Right renal pelvis (tissue), 4 donors: ENCODE results near the gene ZNF600. TPM values are rescaled to one million over a fixed set of nuclear protein-coding genes. Genes with fewer than 3 reads are reported as not detected.
"Not testable (repeated sequence)": the region's sequence is repeated elsewhere in the genome, so short reads cannot be mapped to it uniquely, and the experiment has no call there.

ENCODE experiments used
- DNase-seq, 4 donors: peaks; one replicate each; pipeline ENCODE4 v3.0.0-alpha.2; 2013; ENCODE audit warnings: low read depth in 4 of 4, low spot score in 3 of 4, missing footprints in 1 of 4
- polyA plus RNA-seq, 4 donors: library from polyadenylated mRNA; unstranded; fragments of 120-200 nt; gene quantifications; one replicate each; pipeline ENCODE4 v1.2.1, GENCODE V29; 2013; ENCODE audit not compliant: insufficient read length in 4 of 4

Gene ZNF600
- 1 to 10 TPM; 6.2 to 8.8 (median 8.0) TPM for polyA plus RNA-seq

GRCh38 chr19:52786464-52787354 is at the start of gene ZNF600:
Gene ZNF600, minus strand, starts transcription at chr19:52786791. Its CDS starts 7,903 bp downstream, at chr19:52778888.
- DNase-seq, result peak; percentile 20 to 53 (median 36)

DNA sequence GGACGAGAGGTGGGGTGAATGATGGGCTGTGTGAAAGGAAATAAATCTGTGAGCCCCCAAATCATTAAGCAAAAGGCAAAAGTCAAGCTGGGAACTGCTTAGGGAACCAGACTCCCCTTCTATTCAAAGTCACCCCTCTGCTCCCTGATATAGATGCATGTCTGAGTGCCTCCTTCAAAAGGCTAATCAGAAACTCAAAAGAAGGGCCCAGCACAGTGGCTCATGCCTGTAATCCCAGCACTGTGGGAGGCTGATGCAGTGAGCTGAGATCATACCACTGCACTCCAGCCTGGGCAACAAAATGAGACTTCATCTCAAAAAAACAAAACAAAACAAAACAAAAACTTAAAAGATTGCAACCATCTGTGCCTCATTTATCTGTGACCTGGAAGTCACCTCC is 47.7 kb upstream of the ZNF600 start:
- DNase-seq, result not testable (repeated sequence)

DNA sequence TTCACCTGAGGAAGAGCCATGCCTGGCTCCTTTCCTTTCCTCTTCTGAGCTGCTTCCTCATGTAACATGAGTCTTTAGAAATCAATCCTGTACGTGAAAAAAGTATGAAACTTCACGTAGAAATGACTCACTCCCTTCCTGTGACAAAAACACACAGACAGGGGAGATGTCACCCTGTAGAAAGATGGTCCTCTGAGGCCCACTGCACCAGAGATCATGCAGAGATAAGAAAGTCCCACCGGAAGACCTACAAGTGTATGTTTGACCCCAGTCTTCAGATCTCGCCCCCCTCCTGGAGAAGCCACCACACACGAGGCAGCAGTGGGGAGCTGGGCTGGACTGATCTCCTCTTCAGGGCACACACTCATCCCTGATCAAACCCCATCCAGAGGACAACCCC is 47.0 kb upstream of the ZNF600 start:
- DNase-seq, result not testable (repeated sequence)

GRCh38 chr19:52829866-52830265 is 43.3 kb upstream of the ZNF600 start:
- not testable (repeated sequence) for DNase-seq

DNA sequence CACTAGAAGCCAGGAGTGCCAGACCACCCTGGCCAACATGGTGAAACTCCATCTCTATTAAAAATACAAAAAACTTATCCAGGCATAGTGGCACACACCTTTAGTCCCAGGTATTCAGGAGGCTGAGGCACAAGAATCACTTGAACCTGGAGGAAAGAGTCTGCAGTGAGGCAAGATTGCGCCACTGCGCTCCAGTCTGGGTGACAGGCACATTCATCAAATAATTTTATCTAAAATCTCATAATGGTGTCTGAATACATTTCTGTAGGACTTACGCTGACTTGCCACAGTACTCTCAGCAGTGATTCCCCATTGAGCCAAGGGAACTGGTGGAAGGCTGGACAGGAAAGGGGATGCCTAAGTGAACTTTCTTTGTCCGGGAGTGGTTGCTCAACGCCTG is 39.2 kb upstream of the ZNF600 start:
- no peak for DNase-seq

- no peak for DNase-seq
Measured at GRCh38 chr19:52823676-52824075, 37.1 kb upstream of the ZNF600 start.

DNA sequence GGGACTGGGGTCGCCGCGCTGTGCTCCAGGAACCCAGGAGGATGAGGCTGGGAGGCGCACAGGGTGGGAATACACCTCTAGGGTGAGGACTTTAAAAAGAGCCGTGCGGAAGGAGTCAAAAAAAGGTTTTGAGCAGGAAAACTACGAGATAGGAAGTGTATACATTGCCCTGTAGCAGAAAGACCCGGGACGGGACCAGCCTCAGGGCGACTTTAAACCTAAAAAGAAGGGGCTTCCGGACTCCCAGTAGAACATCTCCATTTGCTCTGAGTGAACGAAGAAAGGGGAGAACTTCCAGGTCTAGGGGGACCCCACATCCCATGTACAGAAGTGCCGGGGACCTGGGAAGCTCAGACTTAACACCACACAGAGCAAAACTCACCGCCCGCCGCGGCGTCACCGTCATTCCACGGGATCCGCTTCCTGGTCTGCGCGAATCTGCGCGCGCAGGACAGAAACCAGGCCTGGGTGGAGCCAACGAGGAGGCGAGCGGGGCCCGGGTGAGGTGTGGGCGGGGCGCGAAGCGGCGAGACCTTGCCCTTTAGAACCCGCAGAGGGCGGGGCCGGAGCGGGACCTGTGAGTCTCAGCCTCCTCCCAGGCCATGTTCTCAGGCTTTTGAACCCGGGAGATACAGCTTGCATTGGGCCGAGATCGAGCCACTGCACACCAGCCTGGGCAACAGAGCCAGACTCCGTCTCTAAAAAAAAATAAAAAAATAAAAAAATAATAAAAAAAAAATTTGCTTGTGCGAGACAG is 34.8 kb upstream of the ZNF600 start, which contains the start of gene ZNF28:
TSS of gene ZNF28 (minus strand) at position 430 of the 757 bp plus-strand sequence. CDS start 3,675 bp downstream, outside the sequence.
- peak; percentile 7 to 20 (median 14) for DNase-seq

- DNase-seq, result not testable (repeated sequence)
Measured at GRCh38 chr19:52820472-52821203, 34.0 kb upstream of the ZNF600 start.

GRCh38 chr19:52809801-52810200 is 23.2 kb upstream of the ZNF600 start:
- DNase-seq, result no peak

- DNase-seq, result not testable (repeated sequence)
Measured at GRCh38 chr19:52799950-52800640, 13.5 kb upstream of the ZNF600 start.

GRCh38 chr19:52789440-52789839 is 2.8 kb upstream of the ZNF600 start:
- DNase-seq, result no peak

DNA sequence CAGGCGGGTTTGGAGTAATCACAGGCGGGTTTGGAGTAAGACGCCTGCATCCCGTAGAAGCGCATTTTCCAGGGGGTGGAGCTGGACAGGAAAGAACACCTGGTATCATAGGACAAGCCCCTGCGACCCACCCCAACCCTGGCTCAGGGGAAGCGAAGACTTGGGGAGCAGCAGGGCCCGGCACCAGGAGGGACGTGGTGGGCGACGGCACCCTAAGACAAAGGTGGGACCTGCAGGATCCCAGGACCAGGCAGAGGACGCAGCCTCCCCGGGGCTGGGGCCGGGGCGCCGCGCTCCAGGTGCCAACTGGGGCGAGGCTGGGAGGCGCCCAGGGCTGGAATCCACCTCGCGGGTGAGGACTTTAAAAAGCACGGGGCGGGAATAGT is 520 bp downstream of the ZNF600 start:
- DNase-seq, result no peak

GRCh38 chr19:52785506-52785905 is 1.1 kb downstream of the ZNF600 start:
- DNase-seq, result no peak

GRCh38 chr19:52782864-52783263 is 3.7 kb downstream of the ZNF600 start:
- not testable (repeated sequence) for DNase-seq

DNA sequence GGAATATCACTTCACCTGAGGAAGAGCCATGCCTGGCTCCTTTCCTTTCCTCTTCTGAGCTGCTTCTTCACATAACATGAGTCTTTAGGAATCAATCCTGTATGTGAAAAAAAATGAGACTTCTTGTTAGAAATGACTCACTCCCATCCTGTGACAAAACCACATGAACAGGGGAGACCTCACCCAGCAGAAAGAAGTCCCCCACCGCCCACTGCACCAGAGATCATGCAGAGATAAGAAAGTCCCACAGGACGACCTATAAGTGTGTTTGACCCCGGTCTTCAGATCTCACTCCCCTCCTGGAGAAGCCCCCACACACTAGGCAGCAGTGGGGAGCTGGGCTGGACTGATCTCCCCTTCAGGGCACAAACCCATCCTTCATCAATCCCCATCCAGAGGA is 7.8 kb downstream of the ZNF600 start:
- no peak for DNase-seq

- DNase-seq, result not testable (repeated sequence)
Measured at GRCh38 chr19:52756447-52756846, 30.1 kb downstream of the ZNF600 start.

GRCh38 chr19:52749780-52750179 is 36.8 kb downstream of the ZNF600 start:
- no peak for DNase-seq

- peak in 1 of 4 donors; percentile 43 for DNase-seq
Measured at GRCh38 chr19:52748336-52748950, 38.1 kb downstream of the ZNF600 start.

DNA sequence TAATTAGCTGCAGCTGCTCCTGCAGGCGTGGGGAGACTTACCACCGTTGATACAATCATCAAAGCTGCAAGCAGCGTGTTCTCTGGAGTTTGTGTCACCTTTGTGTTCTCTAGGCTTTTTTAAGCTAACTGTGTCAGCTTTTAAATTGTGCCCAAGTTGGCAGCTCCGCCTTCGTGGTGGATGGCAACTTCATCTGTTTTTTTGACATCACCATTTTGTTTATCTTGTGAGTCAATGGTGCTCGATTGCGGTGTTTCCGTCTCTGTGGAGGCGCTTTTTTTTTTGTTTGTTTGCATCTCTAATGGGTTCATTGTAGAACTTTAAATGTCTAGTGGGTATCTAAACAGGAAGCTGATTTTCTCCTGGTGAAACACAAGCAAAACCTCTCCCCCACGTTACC is 40.7 kb downstream of the ZNF600 start:
- not testable (repeated sequence) for DNase-seq

DNA sequence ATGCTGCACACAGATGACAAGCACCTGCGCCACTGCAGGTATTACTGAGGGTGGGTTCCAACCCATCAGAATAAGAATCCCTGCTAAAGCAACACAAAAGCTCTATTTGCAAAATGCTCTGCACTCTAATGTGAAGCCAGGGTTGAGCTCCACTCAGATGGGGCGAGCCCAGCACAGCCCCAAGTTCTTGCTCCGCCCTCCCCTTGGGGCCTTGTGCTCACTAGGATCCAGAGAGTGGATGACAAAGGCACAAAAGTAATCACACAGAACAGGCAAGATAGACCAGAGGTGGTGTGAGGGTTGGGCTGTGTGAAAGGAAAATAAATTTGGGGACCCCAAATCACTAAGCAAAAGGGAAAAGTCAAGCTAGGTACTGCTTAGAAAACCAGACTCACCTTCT is 43.5 kb downstream of the ZNF600 start:
- no peak for DNase-seq
